Chondrocyte (in vitro differentiated cells): Measurements from ENCODE around the gene ITPKA. TPM values are rescaled to one million over a fixed set of nuclear protein-coding genes. Genes with fewer than 3 reads are reported as not detected.

ENCODE experiments used
- DNase-seq: peaks from one replicate; pipeline ENCODE4 v3.0.0; 2021; ENCODE audit warnings: mixed read lengths, low spot score
- H3K27ac Mint-ChIP-seq: one replicate; pipeline ENCODE4 v1.8.0; 2021; ENCODE audit warnings: mild to moderate bottlenecking, moderate library complexity, mixed read lengths; ENCODE audit not compliant: unreplicated experiment
- H3K27me3 Mint-ChIP-seq: 2 replicates; pipeline ENCODE4 v1.8.0; 2021; ENCODE audit warnings: low read depth, mixed read lengths
- H3K36me3 Mint-ChIP-seq: 2 replicates; pipeline ENCODE4 v1.8.0; 2021; ENCODE audit warnings: low read depth, mixed read lengths
- H3K4me1 Mint-ChIP-seq: 2 replicates; pipeline ENCODE4 v1.8.0; 2021; ENCODE audit warnings: low read depth, mild to moderate bottlenecking, mixed read lengths
- H3K4me3 Mint-ChIP-seq: one replicate; pipeline ENCODE4 v1.8.0; 2021; ENCODE audit warnings: mild to moderate bottlenecking, moderate library complexity, mixed read lengths; ENCODE audit not compliant: unreplicated experiment
- H3K9me3 Mint-ChIP-seq: 2 replicates; pipeline ENCODE4 v1.8.0; 2021; ENCODE audit warnings: low read depth, mixed read lengths
- total RNA-seq: library from RNA; stranded (reverse); gene quantifications from 3 replicates; pipeline ENCODE4 v1.2.1, GENCODE V29; 2021
- TF ChIP-seq, protein P1 (sequence below): fragments of 200-600 bp; sonication (generic); IDR thresholded peaks from 2 replicates; pipeline ENCODE4 v1.5.0; 2021; ENCODE audit warnings: antibody characterized with exemption, mild to moderate bottlenecking, moderate library complexity

Gene ITPKA
- total RNA-seq, 1 donor from 2014 or later = 0.32 TPM

GRCh38 chr15:41494922-41495735 is 1.5 kb downstream of the ITPKA start:
- Mint-ChIP-seq H3K27me3 (peaks cover 42% of the 10 kb centered on the region), H3K4me1 (peaks cover 18% of the 10 kb centered on the region), H3K4me3 (peak overlapping the region; percentile 35)

DNA sequence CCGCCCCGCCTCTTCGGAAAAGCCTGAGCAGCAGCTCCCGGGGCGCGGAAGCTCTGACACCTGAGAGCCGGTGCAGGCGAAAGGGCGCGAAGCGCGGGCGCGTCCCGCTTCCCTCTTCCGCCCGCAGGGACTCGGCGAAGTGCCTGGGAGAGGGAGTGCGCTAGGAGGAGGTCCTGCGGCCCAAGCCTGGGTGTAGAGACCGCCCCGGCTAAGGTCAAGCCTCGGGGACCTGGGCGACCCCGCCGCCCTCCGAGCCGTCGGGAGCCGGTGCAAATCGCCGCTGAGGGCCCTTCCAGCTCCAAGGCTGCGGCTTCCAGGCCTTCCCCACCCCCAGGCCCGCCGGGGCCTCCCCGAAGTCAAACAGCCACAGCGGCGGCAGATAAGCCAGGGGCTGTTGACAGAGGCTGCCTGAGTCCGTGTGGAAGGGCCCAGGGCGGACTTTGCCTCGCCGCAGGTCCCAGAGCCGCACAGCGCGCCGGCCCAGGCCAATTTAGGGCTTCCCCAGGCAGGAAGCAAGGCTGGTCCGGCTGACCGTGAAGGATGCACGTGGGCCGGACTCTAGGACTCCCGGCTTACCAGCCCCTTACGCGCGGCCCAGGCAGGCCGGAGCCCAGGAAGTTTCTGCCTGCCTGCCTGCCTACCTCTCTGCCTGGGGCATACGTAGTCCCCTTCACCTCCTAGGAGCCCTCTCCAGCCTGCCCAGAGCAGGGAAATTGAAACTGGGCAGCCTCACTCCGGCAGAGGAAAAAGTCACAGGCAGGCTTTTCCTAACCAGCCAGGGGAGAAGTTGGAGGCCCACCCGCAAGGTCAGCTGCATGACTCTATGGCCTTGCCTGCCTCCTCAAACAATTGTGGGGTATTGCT is 2.3 kb downstream of the ITPKA start:
- TF ChIP-seq, protein P1, sequence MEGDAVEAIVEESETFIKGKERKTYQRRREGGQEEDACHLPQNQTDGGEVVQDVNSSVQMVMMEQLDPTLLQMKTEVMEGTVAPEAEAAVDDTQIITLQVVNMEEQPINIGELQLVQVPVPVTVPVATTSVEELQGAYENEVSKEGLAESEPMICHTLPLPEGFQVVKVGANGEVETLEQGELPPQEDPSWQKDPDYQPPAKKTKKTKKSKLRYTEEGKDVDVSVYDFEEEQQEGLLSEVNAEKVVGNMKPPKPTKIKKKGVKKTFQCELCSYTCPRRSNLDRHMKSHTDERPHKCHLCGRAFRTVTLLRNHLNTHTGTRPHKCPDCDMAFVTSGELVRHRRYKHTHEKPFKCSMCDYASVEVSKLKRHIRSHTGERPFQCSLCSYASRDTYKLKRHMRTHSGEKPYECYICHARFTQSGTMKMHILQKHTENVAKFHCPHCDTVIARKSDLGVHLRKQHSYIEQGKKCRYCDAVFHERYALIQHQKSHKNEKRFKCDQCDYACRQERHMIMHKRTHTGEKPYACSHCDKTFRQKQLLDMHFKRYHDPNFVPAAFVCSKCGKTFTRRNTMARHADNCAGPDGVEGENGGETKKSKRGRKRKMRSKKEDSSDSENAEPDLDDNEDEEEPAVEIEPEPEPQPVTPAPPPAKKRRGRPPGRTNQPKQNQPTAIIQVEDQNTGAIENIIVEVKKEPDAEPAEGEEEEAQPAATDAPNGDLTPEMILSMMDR = no peak
- peaks cover 47% of the 10 kb centered on the region for H3K27me3 Mint-ChIP-seq
- no peaks in the 10 kb centered on the region for H3K9me3 Mint-ChIP-seq
- H3K36me3 Mint-ChIP-seq = peaks cover 1% of the 10 kb centered on the region
- no peak overlapping the region for H3K4me3 Mint-ChIP-seq
- no peak for DNase-seq
- no peak overlapping the region for H3K27ac Mint-ChIP-seq
- H3K4me1 Mint-ChIP-seq = peaks cover 14% of the 10 kb centered on the region

More at GRCh38 chr15:41494922-41495735, 1.5 kb downstream of the ITPKA start:
- Mint-ChIP-seq H3K36me3 (peaks cover 1% of the 10 kb centered on the region), H3K27ac (no peak overlapping the region), H3K9me3 (peaks cover 2% of the 10 kb centered on the region)
- TF ChIP-seq, protein P1 = no peak
- no peak for DNase-seq

- no peak overlapping the region for H3K4me3 Mint-ChIP-seq
- H3K27ac Mint-ChIP-seq = no peak overlapping the region
- no peaks in the 10 kb centered on the region for H3K9me3 Mint-ChIP-seq
- peaks cover 20% of the 10 kb centered on the region for H3K4me1 Mint-ChIP-seq
- H3K36me3 Mint-ChIP-seq = peaks cover 1% of the 10 kb centered on the region
- peaks cover 57% of the 10 kb centered on the region for H3K27me3 Mint-ChIP-seq
- TF ChIP-seq, protein P1 = no peak
- no peak for DNase-seq
Measured at GRCh38 chr15:41498657-41499056, 5.0 kb downstream of the ITPKA start.

DNA sequence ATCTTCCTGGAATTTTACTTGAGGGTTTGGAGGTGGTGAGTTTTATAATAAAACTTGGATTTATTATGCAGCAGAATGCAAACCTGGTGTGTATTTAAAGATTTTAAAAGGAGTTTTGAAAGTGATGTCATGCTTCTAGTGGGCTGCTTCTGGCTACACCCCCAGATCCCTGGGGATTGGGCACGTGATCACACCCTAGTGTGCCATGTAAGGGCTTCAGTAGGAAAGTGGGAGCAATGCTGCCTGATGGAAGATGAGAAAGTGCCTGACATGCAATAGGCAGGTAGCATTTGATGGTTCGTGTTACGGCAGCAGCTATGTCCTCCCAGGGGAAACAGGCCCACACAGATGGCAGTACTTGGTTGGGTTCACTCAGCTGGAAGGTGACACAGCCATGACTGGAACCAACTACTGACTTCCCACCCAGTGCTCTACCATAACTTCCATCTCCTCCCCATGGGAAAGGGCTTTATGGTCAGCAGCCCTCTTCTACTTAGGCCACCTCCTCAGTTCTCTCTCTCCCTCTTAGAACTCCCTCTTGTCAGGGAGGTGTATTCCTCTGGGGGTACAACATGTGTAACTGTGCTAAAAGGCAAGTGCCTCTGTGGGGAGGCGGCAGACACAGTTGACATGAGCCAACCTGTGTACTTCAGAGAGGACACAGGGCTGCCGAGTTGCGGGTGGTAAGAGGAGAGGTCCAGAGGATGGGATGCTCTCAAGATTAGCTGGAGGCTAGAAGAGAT is 5.6 kb downstream of the ITPKA start:
- Mint-ChIP-seq H3K4me1 (peaks cover 20% of the 10 kb centered on the region), H3K36me3 (peaks cover 1% of the 10 kb centered on the region), H3K4me3 (no peak overlapping the region), H3K27me3 (peaks cover 58% of the 10 kb centered on the region), H3K27ac (no peak overlapping the region), H3K9me3 (no peaks in the 10 kb centered on the region)
- TF ChIP-seq, protein P1 = no peak
- DNase-seq = no peak
